Neural cell (in vitro differentiated cells): Measurements from ENCODE around the gene DMAP1.

Experiments
- EP300 ChIP-seq: fragments of 450-650 bp; conservative IDR thresholded peaks from 2 replicates; pipeline ENCODE4 v1.6.1; 2014; ENCODE audit warnings: antibody characterized with exemption, mild to moderate bottlenecking, moderate library complexity; ENCODE audit not compliant: poor library complexity, severe bottlenecking
- EZH2 ChIP-seq: fragments of 200-600, 300-800 bp; shearing (Covaris generic), sonication (generic); IDR thresholded peaks from 2 replicates; pipeline ENCODE4 v1.6.1; 2014; ENCODE audit warnings: antibody characterized with exemption, low read length, borderline replicate concordance, mild to moderate bottlenecking; ENCODE audit not compliant: insufficient read depth, poor library complexity, severe bottlenecking
- MXI1 ChIP-seq: fragments of 450-650 bp; conservative IDR thresholded peaks from 2 replicates; pipeline ENCODE4 v1.6.1; 2014; ENCODE audit warnings: antibody characterized with exemption, mild to moderate bottlenecking; ENCODE audit not compliant: poor library complexity, severe bottlenecking
- POLR2AphosphoS5 ChIP-seq: IDR thresholded peaks from 2 replicates; pipeline ENCODE4 v1.6.1; 2012
- RAD21 ChIP-seq: fragments of 450-650 bp; conservative IDR thresholded peaks from 2 replicates; pipeline ENCODE4 v1.6.1; 2014; ENCODE audit warnings: antibody characterized with exemption, mild to moderate bottlenecking, moderate library complexity
- TAF1 ChIP-seq: IDR thresholded peaks from 2 replicates; pipeline ENCODE4 v1.6.1; 2012; ENCODE audit warnings: low read depth
- TF ChIP-seq, protein P1 (sequence below): fragments of 450-650 bp; IDR thresholded peaks from 2 replicates; pipeline ENCODE4 v1.5.1; 2014; ENCODE audit warnings: antibody characterized with exemption, mild to moderate bottlenecking, moderate library complexity; ENCODE audit not compliant: poor library complexity, severe bottlenecking

DNA sequence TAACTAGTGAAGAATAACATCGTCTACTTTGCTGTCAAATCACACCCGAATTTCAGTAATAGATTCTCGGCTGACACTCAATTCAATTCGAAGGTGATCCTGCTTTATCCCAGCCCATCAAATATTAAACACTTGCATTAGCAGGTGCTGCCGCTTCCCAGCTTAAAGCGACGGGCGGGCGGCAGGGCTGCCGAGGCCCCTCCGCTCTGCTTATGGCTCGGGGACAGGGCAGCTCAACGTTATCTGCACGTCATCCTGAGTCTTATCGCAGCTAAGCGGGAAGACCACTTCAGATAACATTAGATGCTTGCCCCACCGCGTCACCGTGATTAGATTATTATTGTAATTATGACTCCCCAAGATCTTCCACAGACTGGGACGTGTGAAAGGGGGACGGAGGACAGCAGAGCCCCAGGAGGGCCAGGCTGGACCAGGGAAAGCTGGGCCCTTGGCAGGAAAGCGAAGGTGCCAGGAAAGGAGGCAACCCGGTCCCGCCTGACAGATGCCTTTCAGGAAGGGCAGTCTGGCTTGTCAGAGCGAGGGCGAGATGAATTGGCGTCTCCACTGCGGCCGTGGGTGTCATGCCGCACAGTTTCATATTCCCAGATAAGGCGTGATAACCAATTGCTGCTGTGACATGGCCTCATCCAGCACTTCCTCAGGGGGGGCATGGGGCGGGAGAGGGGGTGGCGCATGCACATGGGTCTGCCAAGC is 37.0 kb downstream of the DMAP1 start:
- TF ChIP-seq, protein P1, sequence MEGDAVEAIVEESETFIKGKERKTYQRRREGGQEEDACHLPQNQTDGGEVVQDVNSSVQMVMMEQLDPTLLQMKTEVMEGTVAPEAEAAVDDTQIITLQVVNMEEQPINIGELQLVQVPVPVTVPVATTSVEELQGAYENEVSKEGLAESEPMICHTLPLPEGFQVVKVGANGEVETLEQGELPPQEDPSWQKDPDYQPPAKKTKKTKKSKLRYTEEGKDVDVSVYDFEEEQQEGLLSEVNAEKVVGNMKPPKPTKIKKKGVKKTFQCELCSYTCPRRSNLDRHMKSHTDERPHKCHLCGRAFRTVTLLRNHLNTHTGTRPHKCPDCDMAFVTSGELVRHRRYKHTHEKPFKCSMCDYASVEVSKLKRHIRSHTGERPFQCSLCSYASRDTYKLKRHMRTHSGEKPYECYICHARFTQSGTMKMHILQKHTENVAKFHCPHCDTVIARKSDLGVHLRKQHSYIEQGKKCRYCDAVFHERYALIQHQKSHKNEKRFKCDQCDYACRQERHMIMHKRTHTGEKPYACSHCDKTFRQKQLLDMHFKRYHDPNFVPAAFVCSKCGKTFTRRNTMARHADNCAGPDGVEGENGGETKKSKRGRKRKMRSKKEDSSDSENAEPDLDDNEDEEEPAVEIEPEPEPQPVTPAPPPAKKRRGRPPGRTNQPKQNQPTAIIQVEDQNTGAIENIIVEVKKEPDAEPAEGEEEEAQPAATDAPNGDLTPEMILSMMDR = no peak
- TF ChIP-seq EZH2 (no peak), POLR2AphosphoS5 (no peak), MXI1 (no peak), TAF1 (no peak), RAD21 (no peak), EP300 (no peak)
